Chondrocyte (in vitro differentiated cells): ENCODE data around the gene ZNF561. TPM values are rescaled to one million over a fixed set of nuclear protein-coding genes. Genes with fewer than 3 reads are reported as not detected.
A peak's percentile ranks its signal among the peaks of the same experiment; 100 is the strongest.

Source experiments
- DNase-seq: peaks from one replicate; pipeline ENCODE4 v3.0.0; 2021; ENCODE audit warnings: mixed read lengths, low spot score
- H3K27ac Mint-ChIP-seq: one replicate; pipeline ENCODE4 v1.8.0; 2021; ENCODE audit warnings: mild to moderate bottlenecking, moderate library complexity, mixed read lengths; ENCODE audit not compliant: unreplicated experiment
- H3K27me3 Mint-ChIP-seq: 2 replicates; pipeline ENCODE4 v1.8.0; 2021; ENCODE audit warnings: low read depth, mixed read lengths
- H3K36me3 Mint-ChIP-seq: 2 replicates; pipeline ENCODE4 v1.8.0; 2021; ENCODE audit warnings: low read depth, mixed read lengths
- H3K4me1 Mint-ChIP-seq: 2 replicates; pipeline ENCODE4 v1.8.0; 2021; ENCODE audit warnings: low read depth, mild to moderate bottlenecking, mixed read lengths
- H3K4me3 Mint-ChIP-seq: one replicate; pipeline ENCODE4 v1.8.0; 2021; ENCODE audit warnings: mild to moderate bottlenecking, moderate library complexity, mixed read lengths; ENCODE audit not compliant: unreplicated experiment
- H3K9me3 Mint-ChIP-seq: 2 replicates; pipeline ENCODE4 v1.8.0; 2021; ENCODE audit warnings: low read depth, mixed read lengths
- total RNA-seq: library from RNA; stranded (reverse); gene quantifications from 3 replicates; pipeline ENCODE4 v1.2.1, GENCODE V29; 2021
- TF ChIP-seq, protein P1 (sequence below): fragments of 200-600 bp; sonication (generic); IDR thresholded peaks from 2 replicates; pipeline ENCODE4 v1.5.0; 2021; ENCODE audit warnings: antibody characterized with exemption, mild to moderate bottlenecking, moderate library complexity

Gene ZNF561
- total RNA-seq, 1 donor from 2014 or later, result 51.3 TPM

DNA sequence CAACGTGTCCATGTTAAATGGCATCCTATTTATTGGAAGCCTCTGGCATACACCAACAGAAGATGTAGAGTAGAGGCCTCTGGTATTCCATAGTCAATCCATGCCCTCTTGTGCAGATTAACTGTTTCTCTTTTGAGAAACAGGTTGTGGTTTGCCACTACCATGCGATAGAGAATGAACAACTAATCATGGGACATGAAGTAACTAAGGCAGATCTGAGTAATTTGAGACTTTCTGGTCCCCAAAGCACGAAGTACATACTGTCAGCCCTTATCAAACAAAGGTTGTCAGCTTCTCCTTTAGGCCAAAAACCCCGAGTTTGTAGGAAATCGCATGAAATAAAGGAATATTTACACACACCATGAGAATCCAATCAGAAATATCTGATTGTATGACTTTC lies 40.3 kb downstream of the ZNF561 start:
- DNase-seq, result no peak

DNA sequence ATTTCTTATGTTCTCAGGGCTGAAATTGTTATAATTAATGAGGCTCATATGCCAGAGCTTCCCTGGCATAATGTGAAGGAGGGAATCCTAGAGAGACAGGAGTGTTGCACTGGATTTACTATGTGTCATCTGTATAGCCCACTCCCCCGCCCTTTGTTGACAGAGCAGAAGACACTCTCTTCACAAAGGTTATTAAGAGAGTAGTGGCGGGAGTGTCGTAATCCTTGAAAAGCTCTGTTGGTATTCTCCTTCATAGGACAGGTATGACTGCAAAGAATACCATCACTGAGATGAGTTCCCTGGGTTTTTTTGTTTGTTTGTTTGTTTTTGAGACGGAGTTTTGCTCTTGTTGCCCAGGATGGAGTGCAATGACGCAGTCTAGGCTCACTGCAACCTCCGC lies 50.8 kb downstream of the ZNF561 start:
- H3K27ac Mint-ChIP-seq, result no peak overlapping the region
- TF ChIP-seq, protein P1, sequence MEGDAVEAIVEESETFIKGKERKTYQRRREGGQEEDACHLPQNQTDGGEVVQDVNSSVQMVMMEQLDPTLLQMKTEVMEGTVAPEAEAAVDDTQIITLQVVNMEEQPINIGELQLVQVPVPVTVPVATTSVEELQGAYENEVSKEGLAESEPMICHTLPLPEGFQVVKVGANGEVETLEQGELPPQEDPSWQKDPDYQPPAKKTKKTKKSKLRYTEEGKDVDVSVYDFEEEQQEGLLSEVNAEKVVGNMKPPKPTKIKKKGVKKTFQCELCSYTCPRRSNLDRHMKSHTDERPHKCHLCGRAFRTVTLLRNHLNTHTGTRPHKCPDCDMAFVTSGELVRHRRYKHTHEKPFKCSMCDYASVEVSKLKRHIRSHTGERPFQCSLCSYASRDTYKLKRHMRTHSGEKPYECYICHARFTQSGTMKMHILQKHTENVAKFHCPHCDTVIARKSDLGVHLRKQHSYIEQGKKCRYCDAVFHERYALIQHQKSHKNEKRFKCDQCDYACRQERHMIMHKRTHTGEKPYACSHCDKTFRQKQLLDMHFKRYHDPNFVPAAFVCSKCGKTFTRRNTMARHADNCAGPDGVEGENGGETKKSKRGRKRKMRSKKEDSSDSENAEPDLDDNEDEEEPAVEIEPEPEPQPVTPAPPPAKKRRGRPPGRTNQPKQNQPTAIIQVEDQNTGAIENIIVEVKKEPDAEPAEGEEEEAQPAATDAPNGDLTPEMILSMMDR, result no peak
- no peaks in the 10 kb centered on the region for H3K27me3 Mint-ChIP-seq
- no peak for DNase-seq
- peaks cover 57% of the 10 kb centered on the region for H3K9me3 Mint-ChIP-seq
- H3K4me1 Mint-ChIP-seq, result peaks cover 8% of the 10 kb centered on the region
- H3K36me3 Mint-ChIP-seq, result peaks cover 54% of the 10 kb centered on the region
- no peak overlapping the region for H3K4me3 Mint-ChIP-seq

More for the DNA sequence above, 40.3 kb downstream of the ZNF561 start:
- Mint-ChIP-seq H3K4me3 (no peak overlapping the region), H3K27me3 (no peaks in the 10 kb centered on the region), H3K4me1 (peaks cover 36% of the 10 kb centered on the region), H3K27ac (no peak overlapping the region), H3K36me3 (peaks cover 20% of the 10 kb centered on the region), H3K9me3 (peaks cover 22% of the 10 kb centered on the region)
- TF ChIP-seq, protein P1, result no peak

DNA sequence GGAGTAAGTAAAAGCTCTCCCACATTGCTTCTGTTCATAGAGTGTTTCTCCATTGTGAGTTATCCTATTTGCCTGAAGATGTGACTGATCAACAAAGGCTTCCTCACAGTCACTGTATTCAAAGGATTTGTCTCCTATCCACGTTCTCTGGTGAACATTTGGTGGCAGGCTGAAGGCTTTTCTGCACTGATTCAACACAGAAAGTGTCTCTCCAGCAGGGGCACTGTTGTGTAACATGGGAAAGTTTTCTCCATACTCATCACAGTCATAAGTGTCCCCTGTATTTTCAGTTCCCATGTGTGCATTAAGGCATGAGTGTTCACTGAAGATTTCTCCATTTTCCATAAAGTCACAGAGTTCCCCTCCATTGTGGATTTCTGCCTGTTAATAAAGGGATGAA lies 54.3 kb downstream of the ZNF561 start:
- H3K27ac Mint-ChIP-seq, result no peak overlapping the region
- H3K27me3 Mint-ChIP-seq, result no peaks in the 10 kb centered on the region
- peaks cover 64% of the 10 kb centered on the region for H3K36me3 Mint-ChIP-seq
- H3K9me3 Mint-ChIP-seq, result peaks cover 55% of the 10 kb centered on the region
- H3K4me3 Mint-ChIP-seq, result no peak overlapping the region
- TF ChIP-seq, protein P1, result peak; percentile 20
- DNase-seq, result no peak
- no peaks in the 10 kb centered on the region for H3K4me1 Mint-ChIP-seq

DNA sequence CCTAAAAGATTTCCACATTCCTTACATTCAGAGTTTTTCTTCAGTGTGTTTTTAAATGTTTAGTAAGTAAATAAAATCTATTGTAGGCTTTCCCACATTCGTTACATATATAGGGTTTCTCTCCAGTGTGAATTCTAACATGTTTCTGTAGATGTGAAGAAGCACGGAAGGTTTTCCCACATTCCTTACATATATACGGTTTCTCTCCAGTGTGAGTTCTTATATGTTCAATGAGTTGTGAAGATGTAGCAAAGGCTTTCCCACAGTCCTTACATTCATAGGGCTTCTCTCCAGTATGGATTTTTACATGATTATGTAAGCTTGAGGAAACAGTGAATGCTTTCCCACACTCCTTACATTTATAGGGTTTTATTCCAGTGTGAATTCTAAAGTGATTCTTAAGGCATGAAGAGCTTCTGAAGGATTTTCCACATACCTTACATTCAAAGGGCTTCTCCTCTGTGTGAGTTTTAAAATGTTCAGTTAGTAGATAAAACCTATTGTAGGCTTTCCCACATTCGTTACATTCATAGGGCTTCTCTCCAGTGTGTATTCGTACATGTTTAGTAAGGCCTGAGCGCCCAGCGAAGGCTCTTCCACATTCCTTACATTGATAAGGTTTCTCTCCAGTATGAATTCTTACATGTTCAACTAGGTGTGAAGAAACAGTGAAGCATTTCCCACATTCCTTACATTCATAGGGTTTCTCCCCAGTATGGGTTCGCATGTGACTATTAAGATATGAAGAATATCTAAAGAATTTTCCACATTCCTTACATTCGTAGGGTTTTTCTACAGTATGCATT lies 54.9 kb downstream of the ZNF561 start:
- DNase-seq, result no peak
- Mint-ChIP-seq H3K27ac (no peak overlapping the region), H3K4me3 (no peak overlapping the region), H3K4me1 (no peaks in the 10 kb centered on the region), H3K27me3 (no peaks in the 10 kb centered on the region), H3K9me3 (peaks cover 52% of the 10 kb centered on the region), H3K36me3 (peaks cover 70% of the 10 kb centered on the region)
- TF ChIP-seq, protein P1, result no peak

Other genes starting within 250 kb of the ZNF561 start
- gene ZNF266, start 185.7 kb downstream of the ZNF561 start, total RNA-seq, result 12.7 to 21.0 TPM (median 13.0 TPM) in 3 replicates
- gene ZNF560, start 122.6 kb downstream of the ZNF561 start, total RNA-seq, result not detected in 3 replicates
- gene ZNF426, start 82.6 kb downstream of the ZNF561 start, total RNA-seq, result 15.7 to 21.7 TPM (median 17.0 TPM) in 3 replicates
- gene ZNF121, start 36.7 kb downstream of the ZNF561 start, total RNA-seq, result 19.2 to 22.4 TPM (median 21.6 TPM) in 3 replicates
- 9.3 to 14.4 TPM (median 10.7 TPM) in 3 replicates for gene ZNF562, start 53.9 kb upstream of the ZNF561 start, total RNA-seq
- gene ZNF846, start 147.5 kb upstream of the ZNF561 start, total RNA-seq, result 18.8 to 20.3 TPM (median 19.4 TPM) in 3 replicates
- 24.2 to 27.8 TPM (median 26.7 TPM) in 3 replicates for gene FBXL12, start 197.8 kb upstream of the ZNF561 start, total RNA-seq
- gene UBL5, start 206.7 kb upstream of the ZNF561 start, total RNA-seq, result 265 to 294 TPM (median 265 TPM) in 3 replicates
- gene PIN1, start 214.1 kb upstream of the ZNF561 start, total RNA-seq, result 64.5 to 78.4 TPM (median 65.5 TPM) in 3 replicates